IPS DF 4.7 (cell line): ENCODE measurements around the gene ZNF521.

ENCODE experiments used
- DNase-seq: peaks from one replicate; pipeline ENCODE4 v3.0.0-alpha.2; 2013; ENCODE audit warnings: low spot score; ENCODE audit errors: extremely low read depth

Gene ZNF521

DNA sequence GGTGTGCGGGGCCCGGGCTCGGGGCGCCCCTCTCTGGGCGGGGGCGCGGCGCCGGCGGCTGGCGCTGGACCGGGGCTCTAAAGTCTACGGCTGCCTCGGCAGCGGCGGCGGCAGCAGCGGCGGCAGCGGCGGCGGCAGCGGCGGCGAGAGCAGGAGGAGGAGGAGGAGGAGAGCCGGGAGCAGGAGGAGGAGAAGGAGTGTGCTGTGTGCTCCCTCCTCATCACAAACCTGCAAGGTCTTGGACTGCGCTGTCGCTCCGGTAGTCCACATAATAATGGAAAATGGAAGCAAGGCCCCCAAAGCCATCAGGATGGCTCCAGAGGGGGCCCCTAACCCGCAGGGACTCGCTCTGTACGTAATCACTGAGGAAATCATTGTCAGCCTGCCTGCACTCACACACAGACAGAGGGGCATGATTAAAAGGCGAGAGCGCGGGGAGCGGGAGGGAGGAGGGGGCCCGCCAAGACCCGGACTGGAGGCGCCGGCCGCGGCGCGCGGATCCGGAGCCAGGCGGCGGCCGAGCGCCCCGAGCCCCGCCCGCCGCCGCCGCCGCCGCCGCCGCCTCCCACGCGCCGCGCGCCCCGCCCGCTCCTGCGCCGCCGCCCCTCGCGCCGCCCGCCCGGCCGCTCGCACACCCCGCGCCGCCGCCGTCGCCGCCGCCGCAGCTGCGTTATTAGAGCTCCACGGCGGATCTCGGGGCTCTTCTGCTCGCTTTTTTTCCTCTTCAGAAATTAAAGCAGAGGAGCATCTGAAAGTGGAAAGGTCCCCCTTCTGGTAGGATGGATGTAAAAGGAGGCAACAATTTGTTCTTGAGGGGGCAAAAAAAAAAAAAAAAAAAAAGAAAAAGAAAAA is at the start of gene ZNF521:
TSS of gene ZNF521 (minus strand) at position 390 of the 852 bp plus-strand sequence. CDS start 1,220 bp downstream, outside the sequence.
- no peak for DNase-seq

DNA sequence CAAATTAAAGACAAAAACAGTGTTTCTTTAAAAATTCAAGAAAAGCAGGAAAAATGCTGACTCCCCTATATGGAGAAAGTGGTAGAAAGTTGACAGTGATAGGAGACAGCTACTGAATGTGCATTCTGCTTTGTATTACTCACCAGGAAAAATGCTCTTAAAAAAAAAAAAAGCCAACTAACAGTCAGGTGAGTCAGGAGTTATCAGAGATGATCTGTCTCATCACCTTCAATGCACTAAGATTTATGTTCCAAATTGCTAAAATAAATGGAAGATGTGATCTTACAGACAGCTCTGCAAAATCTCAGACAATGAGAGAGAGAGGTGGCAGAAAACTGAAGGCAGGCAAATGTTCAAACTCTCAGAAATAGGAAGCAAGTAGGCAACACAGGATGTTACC is 47.6 kb upstream of the ZNF521 start:
- no peak for DNase-seq

DNA sequence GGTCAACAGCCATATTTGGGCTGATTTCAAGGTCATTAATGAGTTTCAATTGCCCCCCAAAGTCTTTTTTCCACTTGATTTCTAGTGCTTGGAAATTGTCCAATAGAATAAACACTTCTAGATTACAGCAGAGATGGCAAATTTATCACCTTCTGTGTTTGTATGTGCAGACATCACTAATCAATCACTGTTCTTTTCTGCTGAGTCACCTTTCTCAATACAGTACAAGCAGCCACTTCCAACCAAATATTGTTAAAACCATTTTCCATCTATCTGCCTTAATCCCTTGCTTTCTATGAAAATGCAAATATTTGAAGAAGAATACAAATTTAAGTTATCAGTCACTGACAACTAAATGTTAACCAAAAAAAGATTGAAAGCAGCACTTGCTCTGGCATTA is 40.2 kb upstream of the ZNF521 start:
- DNase-seq, result no peak

DNA sequence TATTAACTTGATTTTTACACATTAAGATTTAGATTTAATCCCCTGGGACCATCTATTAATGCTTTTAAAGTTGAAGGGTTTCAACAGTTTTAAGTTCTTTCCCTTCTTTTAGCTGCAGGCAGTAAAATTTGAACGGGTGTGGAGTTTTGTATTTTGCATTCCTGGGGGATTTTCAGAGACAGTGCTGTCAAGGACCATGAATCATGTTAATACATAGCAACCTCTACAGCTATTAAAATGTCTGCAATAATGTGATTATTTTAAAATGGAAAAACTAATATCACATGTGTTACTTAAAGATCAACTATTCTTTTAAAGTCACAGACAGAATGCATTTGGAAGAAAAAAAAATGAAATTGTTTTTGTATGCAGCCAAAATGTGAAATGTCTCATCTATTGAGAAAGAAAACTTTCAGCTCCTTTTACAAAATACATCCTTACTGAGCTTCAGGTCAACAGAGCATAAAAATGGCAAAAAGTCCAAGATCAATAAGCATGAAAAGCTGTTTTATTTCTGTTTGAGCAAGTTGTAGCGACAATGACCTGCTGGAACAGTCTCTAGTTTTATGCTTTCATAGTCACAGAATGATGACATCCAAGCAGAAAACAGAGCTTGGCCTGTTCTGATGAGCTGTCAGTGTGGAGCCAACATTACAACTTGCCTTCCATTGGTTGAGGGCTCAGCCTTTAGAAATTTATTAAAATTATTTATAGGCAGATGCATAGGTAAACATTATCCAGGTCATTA is 21.6 kb upstream of the ZNF521 start:
- DNase-seq, result no peak

DNA sequence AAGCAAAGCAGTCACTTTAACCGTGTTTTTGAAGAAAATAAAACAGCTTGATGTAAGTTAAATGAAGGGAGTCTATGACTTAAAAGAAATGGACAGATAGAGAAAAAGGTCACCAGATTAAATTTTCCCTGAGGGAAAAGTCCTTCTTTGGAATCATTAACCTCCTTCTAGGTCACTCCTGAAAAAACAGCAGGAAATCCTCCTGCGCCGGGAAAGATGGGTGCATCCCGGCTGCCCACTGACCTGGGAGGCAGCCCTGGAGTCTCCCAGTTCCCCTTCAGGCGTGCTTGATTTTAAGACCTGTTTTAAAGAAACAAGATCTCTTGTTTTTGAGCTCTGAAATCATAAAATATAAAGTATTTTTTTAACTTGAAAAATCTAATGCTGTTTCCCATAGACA is 18.4 kb upstream of the ZNF521 start:
- DNase-seq, result no peak

DNA sequence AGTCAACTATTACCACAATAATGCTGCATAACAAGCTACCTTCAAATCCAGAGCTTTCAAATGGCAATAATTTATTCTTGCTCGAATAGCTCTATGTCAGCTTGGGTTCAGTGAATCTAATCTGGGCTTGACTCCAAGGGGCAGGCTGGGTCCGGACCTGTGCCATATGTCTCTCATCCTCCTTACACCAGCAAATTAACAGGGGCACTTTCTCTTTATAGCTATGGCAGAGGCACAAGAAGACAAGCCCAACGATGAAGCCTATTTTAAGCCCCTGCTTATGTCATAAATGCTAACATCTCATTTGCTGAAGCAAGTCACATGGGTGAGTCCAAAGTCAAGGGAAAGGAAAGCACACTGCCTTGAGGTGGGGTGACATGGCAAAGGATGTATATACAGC is 13.3 kb upstream of the ZNF521 start:
- no peak for DNase-seq

DNA sequence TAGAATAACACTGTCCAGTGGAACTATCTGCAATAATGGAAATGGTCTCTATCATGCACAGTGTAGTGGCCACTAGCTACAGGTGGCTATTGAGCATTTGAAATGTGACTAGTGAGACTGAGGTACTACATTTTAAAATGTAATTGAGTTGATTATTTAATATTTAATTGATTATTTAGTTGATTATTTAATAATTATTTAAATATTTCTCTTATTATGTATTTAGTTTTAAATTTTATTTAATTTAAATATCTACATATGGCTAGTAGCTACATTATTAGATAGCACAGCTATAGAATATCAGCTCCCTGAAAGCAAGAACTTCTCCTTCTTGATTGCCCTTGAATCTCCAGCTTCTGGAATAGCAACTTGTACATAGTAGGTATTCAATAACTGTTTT is 12.8 kb upstream of the ZNF521 start:
- DNase-seq, result no peak

DNA sequence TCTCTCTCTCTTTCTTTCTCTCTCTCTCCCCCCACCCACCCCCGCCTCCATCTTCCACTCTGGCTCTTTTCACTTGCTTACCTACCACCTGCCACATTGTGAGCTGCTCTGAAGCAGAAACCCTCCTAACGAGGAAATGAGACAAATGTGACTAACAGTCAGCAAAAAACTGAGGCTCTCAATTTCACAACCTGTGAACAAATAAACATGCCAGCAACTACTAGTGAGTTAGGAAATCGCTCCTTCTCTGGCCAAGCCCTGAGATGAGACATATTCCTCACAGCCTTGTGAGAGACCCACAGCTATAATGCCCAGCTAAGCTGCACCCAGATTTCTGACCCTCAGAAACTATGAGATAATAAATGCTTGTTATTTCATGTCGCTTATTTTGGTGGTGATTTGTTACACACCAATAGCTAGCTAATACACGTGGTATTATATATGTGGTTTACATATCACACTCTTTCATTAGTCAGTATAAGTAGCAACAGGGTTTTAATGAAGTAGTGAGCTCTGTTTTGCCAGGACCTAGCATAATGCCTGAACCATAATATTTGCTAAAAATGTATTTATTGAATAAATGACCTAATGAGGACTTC is 8.4 kb upstream of the ZNF521 start:
- DNase-seq, result no peak

DNA sequence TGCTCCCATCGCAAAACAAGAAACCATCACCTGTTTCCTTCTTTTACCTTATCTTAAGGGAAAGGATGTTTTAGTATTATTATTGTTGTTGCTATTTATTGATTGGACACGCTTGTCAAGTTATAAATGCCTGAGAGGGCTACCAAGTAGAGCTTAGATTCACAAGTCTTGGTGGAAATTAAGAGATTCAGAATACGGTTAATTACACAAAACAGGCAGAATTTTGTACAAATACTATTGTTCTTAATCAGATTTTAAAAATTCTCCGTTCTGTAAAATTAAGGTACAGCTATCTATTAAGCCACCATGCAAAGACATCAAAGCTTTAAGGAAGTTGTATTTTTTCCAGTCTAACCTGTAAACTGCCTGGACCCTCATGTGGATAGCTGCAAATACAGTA is 1.1 kb upstream of the ZNF521 start:
- no peak for DNase-seq

DNA sequence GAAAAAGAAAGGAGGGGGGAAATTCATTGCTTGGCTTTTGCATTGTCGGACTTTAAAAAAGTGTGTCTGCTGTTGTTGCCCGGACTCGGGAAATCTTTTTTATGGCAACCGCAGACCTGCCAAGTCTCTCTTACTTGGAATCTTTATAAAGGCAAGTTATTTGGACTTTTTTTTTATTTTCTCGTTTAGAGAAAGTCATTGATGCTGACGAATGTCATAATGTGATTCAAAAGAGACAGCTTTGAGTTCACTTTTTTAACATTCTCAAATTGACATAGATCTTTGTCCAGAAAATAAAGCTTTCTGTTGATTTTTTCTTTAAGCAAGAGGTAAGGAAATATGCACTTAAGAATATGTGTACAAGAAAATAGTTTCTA is 651 bp upstream of the ZNF521 start:
- DNase-seq, result no peak

DNA sequence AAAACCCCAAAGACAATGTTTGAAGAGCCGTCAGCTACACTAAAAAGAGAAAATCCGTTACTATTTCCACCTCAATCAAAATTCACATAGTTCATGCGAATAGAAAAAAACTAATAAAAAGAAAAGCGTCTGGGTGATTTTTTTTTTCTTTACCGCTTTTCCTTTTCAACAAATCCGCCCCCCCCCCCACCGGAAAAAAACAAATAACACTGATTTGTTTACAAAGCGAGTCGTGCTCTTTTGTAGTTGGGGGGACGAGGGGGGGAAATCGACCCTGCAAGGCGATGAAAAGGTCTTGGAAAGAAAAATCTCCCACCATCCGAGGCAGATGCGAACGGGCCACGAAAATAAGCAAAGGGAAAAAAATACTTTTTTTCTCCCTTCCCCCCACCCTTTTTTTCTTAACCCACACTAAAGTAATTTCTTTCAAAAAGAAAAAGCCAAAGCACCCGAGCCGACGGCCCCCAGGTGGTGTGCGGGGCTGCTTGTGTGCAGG is 638 bp downstream of the ZNF521 start:
- DNase-seq, result no peak

DNA sequence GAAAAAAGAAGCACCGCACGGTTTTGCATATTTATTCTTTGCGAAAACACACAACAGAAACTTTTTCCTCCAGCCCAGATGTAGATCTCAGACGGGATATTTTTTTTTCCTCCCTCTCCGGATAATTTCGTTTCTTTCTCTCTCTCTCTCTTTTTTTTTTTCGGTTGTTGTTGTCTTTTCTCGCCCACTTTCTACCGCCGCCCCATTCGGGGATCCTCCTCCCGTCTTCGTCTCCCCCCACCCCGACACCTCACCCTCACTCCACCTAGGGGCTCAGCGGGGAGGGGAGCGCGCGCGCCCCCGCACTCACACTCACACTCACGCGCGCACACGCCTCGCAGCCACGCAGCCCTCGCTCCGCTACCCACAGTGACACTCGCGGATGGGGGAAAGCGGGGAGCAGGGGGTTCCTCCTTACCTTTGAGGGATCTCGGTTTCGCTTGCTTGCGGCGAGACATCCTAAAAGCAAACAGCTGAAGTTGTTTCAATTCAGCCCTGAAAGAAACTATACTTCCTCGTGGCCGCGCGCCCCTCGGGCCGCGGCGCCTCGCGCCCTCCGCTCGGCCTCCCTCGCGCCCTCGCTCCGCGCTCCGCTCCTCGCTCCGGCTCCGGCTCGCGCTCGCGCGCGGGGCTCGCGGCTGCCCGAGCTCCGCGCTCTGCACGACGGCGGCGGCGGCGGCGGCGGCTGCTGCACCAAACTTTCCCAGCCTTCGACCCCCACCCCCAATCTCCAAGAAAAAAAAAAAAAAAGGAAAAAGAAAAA is 1.3 kb downstream of the ZNF521 start:
- no peak for DNase-seq

DNA sequence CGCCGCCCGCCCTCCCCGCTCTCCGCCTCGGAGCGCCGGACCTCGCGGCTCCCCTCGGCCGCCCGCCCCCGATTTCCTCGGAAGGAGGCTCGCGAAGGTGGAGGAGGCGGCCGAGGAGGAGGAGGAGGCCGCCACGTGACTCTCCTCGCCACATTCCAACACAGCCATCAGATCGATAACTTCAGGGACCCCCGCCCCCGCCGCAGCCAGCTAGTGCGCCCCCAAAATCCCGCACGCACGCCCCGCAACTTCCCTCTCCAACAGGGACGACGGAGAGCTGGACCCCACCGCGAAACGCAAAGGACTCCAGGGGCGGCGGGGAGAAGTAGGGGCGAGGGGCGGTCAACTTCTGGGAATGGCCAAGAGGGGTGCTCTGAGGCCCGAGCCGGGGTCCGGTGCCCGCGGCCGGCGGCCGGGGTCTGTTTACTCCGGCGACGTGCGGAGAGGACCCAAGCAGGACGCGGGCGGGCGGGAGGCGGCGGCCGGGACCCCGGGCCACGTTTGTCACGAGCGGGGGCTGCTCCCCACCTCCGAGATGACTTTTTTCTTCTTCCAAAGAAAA is 2.0 kb downstream of the ZNF521 start:
- no peak for DNase-seq

DNA sequence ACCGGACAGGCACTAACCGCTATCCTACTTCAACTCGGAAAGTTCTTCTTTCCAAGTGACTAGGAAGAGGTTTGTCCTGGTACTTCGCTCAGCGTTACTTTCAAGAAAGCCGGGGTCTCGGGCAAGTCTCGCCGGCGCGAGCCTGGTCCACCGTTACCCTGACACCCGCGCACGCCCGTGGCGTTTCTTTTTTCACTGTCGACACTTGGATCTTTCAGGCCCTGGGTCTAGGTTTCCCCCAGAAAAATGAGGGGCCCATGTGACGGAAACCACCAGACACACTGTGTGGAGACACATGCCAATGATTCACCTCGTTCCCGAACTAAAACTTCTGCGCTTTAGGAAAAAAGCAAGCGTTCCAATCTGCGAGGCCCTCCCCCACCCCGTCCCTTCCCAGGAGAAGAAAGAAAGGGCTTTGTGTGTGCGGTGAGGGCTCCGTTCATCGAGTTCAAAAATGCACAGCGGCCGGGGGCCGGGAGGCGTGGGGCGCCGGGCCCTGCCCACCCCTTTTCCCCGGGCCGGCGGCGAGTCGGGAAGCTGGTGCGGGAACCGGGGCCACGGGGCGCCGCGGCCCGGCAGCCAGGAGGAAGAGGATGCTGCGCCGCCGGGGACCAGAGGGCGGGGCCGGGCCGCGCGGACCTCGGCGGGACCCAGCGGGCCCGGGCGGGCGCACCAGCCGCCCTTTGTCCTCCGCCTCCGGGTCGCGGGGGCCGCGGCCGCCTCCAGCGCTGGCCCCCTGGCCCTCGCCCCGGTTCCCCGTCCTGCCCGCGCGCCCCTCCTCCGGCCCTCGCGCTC is 2.6 kb downstream of the ZNF521 start:
- no peak for DNase-seq

DNA sequence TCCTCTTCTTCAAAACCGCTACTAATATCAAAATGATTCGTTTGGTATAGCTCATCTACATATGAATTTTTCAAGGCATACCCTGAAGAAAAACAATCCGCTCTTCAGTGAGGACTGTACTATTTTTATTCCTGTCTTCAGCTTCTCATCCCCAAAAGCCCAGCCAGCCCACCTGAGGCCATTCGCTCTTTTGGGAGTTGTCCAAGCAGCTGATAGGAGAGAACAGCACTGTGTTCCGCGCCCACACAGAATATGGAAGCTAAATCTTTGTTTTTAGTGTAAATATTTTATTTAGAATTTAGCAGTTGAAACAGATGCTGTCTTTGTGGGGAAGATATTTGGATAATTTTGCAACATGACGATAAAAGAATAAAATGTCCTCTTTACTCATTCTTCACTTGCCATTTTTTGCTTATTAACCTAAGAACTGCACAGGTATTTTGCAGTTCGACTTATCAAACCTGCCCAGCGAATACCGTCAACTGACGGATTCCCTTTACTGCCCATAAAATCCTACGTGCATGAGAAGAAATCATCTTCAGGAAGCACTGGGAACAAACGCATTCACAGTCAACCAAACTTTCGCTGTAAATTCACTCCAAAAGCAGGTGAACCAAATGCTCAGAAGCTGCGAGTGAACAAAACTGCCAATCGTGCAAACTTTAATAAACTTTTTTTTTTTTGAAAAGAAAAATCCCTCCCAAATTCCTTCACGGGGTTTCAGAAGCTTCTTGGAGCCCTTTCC is 3.4 kb downstream of the ZNF521 start:
- DNase-seq, result no peak

DNA sequence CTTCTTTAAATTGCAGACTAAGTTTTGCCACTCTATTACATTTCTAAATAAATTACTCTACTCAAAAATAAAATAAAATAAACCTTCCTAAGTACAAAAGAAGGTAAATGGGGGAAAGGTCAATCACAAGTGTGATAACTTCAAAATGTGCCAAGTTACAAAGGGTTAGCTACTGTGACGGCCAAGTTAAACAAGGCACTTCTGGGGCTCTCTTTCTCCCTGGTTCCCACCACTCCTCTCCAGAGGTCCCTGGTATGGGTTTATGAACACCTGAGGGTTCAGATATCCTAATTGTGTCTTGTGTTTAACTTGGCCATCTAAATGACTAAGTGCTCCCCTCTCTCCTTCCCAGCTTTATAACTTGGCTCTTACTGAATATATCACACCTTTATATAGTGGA is 5.4 kb downstream of the ZNF521 start:
- DNase-seq, result no peak

DNA sequence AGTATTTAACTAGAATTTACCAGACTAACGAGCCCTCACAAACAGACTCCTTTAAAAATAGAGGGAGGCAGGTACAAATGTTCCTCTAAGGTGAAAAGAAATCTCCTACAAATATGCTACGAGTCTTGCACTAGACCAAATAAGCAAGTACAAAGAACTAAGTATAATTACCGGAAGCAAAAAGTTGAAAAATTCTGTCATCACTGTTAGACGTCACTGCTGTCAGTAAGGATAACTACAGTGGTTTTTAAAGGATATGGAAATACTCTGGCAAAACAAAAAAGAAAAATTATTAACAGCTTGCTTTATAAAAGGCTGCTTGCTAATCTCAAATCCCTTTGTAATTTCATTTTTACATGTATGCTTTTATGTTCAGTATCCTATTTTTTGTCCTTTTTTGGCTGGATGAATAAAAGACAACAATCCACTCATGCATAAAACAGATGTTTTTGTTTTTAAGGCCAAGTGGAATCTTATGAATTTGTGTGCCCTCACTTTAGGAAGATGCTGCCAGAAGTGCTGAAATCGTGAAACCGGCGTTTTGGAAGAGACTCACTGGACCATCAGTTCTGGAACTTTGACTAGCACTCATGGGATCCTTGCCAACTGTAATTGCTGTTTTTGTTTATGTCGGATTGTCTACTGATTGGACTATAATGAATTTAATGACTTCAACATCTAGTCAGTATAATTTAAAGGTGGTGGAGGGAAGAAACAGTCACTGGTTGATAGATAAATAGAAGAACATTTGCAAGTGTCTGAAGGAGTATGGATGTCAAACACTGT is 6.7 kb downstream of the ZNF521 start:
- no peak for DNase-seq

DNA sequence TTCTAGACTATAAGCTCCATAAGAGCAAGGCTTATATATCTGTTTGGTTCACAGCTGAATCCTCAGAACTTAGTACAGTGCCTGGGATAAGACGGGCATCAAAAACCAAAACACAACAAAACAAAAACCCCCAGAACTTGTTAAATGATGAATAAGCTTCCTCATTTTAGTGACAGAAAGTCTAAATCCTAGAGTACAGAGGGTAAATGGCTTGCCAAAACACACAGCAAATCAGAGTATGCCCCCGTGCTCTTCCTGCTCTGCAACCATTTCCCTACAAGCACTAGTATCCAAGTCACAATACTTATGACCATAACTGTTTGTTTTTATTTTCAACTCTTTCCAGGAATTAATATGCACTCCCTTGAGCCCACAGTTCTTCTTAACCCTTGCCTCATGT is 10.1 kb downstream of the ZNF521 start:
- no peak for DNase-seq

DNA sequence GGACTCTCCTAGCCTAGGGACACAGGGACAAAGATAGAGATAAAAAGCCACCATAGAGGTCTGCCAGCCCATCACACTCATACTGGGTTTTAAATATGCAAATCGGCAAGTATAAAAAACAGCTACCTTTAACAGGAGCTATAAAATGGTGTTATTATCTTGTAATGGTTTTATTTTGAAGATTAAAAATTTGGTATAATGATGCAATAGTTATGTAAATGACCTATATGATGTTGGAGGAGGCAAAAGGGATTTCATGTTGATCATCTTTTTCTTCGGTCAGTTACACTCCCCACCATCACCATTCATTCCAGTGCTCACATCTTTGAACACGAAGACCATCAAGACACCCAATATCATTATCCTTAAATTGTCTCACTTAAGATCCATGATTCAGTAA is 11.2 kb downstream of the ZNF521 start:
- DNase-seq, result no peak
